ENCODE data around the gene ZBTB17.

ZBTB17 gene

DNA sequence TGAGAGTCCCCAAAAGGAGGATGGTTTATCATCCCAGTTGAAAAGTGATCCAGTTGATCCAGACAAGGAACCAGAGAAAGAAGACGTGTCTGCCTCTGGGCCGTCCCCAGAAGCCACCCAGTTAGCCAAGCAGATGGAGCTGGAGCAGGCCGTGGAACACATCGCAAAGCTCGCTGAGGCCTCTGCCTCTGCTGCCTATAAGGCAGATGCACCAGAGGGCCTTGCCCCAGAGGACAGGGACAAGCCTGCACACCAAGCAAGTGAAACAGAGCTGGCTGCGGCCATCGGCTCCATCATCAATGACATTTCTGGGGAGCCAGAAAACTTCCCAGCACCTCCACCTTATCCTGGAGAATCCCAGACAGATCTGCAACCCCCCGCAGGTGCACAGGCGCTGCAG lies 43.3 kb downstream of the ZBTB17 start:
- Histone ChIP-seq H3K9me2 (replicated peaks; ENCODE audit: control insufficient read depth, low read length) (no peaks in the 10 kb centered on the region), H3F3A (ENCODE audit: control insufficient read depth, insufficient read depth) (no peaks in the 10 kb centered on the region), H3K4me1 (ENCODE audit: control insufficient read depth, low read length) (no peaks in the 10 kb centered on the region), H3K79me2 (ENCODE audit: control insufficient read depth, low read length) (peaks cover 15% of the 10 kb centered on the region), H3K36me3 (ENCODE audit: control insufficient read depth, low read length) (peaks cover 97% of the 10 kb centered on the region), H3K4me3 (ENCODE audit: low read length) (no peak overlapping the region), H3K27me3 (ENCODE audit: control insufficient read depth, low read length) (no peaks in the 10 kb centered on the region), H3K27ac (ENCODE audit: low read depth, low read length) (no peak overlapping the region), H4K20me1 (ENCODE audit: control insufficient read depth, insufficient read depth, low read depth, low read length) (peaks cover 4% of the 10 kb centered on the region; the same call in 1 of the 2 replicates), H3K4me2 (ENCODE audit: low read length) (no peak overlapping the region), H3K9me3 (ENCODE audit: control insufficient read depth, insufficient read depth, low read length) (no peaks in the 10 kb centered on the region)
- TF ChIP-seq EZH2phosphoT487 (IDR thresholded peaks at IDR 0.05; ENCODE audit: borderline replicate concordance, low read length), result no peak
- TF ChIP-seq, protein P1, sequence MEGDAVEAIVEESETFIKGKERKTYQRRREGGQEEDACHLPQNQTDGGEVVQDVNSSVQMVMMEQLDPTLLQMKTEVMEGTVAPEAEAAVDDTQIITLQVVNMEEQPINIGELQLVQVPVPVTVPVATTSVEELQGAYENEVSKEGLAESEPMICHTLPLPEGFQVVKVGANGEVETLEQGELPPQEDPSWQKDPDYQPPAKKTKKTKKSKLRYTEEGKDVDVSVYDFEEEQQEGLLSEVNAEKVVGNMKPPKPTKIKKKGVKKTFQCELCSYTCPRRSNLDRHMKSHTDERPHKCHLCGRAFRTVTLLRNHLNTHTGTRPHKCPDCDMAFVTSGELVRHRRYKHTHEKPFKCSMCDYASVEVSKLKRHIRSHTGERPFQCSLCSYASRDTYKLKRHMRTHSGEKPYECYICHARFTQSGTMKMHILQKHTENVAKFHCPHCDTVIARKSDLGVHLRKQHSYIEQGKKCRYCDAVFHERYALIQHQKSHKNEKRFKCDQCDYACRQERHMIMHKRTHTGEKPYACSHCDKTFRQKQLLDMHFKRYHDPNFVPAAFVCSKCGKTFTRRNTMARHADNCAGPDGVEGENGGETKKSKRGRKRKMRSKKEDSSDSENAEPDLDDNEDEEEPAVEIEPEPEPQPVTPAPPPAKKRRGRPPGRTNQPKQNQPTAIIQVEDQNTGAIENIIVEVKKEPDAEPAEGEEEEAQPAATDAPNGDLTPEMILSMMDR (IDR thresholded peaks at IDR 0.05; ENCODE audit: low read depth, low read length, poor library complexity, severe bottlenecking), result no peak

DNA sequence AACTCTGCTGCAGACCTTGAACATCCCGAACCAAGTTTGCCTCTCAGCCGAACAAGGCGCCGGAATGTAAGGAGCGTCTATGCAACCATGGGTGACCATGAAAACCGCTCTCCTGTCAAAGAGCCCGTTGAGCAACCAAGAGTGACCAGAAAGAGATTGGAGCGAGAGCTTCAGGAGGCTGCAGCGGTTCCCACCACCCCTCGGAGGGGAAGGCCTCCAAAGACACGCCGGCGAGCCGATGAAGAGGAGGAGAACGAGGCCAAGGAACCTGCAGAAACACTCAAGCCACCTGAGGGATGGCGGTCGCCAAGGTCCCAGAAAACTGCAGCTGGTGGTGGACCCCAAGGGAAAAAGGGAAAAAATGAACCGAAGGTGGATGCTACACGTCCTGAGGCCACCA lies 44.0 kb downstream of the ZBTB17 start:
- Histone ChIP-seq H3K36me3 (ENCODE audit: control insufficient read depth, low read length) (peaks cover 97% of the 10 kb centered on the region), H3K27me3 (ENCODE audit: control insufficient read depth, low read length) (no peaks in the 10 kb centered on the region), H3K9me3 (ENCODE audit: control insufficient read depth, insufficient read depth, low read length) (no peaks in the 10 kb centered on the region), H3F3A (ENCODE audit: control insufficient read depth, insufficient read depth) (0 out of 2 replicates have a peak, but pooled peaks cover 3% of the 10 kb centered on the region), H3K4me2 (ENCODE audit: low read length) (no peak overlapping the region), H4K20me1 (ENCODE audit: control insufficient read depth, insufficient read depth, low read depth, low read length) (peaks cover 4% of the 10 kb centered on the region; the same call in 1 of the 2 replicates), H3K4me1 (ENCODE audit: control insufficient read depth, low read length) (no peaks in the 10 kb centered on the region), H3K9me2 (replicated peaks; ENCODE audit: control insufficient read depth, low read length) (no peaks in the 10 kb centered on the region), H3K27ac (ENCODE audit: low read depth, low read length) (no peak overlapping the region), H3K4me3 (ENCODE audit: low read length) (no peak overlapping the region), H3K79me2 (ENCODE audit: control insufficient read depth, low read length) (peaks cover 17% of the 10 kb centered on the region)
- TF ChIP-seq, protein P1 (IDR thresholded peaks at IDR 0.05; ENCODE audit: low read depth, low read length, poor library complexity, severe bottlenecking), result no peak
- no peak for TF ChIP-seq EZH2phosphoT487 (IDR thresholded peaks at IDR 0.05; ENCODE audit: borderline replicate concordance, low read length)

DNA sequence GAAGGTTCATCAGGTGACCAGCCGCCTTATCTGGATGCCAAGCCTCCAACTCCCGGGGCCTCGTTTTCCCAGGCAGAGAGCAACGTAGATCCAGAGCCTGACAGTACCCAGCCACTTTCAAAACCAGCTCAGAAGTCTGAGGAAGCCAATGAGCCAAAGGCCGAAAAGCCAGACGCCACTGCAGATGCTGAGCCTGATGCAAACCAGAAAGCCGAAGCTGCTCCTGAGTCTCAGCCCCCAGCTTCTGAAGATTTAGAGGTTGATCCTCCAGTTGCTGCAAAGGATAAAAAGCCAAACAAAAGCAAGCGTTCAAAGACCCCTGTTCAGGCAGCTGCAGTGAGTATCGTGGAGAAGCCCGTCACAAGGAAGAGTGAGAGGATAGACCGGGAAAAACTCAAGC lies 44.5 kb downstream of the ZBTB17 start:
- no peak overlapping the region for H3K27ac ChIP-seq (ENCODE audit: low read depth, low read length)

More for the DNA sequence above, 44.5 kb downstream of the ZBTB17 start:
- 0 out of 2 replicates have a peak, but pooled peaks cover 3% of the 10 kb centered on the region for H3F3A ChIP-seq (ENCODE audit: control insufficient read depth, insufficient read depth)
- H4K20me1 ChIP-seq (ENCODE audit: control insufficient read depth, insufficient read depth, low read depth, low read length), result peaks cover 4% of the 10 kb centered on the region; the same call in 1 of the 2 replicates
- TF ChIP-seq, protein P1 (IDR thresholded peaks at IDR 0.05; ENCODE audit: low read depth, low read length, poor library complexity, severe bottlenecking), result no peak
- TF ChIP-seq EZH2phosphoT487 (IDR thresholded peaks at IDR 0.05; ENCODE audit: borderline replicate concordance, low read length), result no peak
- no peaks in the 10 kb centered on the region for H3K4me1 ChIP-seq (ENCODE audit: control insufficient read depth, low read length)
- peaks cover 17% of the 10 kb centered on the region for H3K79me2 ChIP-seq (ENCODE audit: control insufficient read depth, low read length)
- peaks cover 95% of the 10 kb centered on the region for H3K36me3 ChIP-seq (ENCODE audit: control insufficient read depth, low read length)
- H3K9me3 ChIP-seq (ENCODE audit: control insufficient read depth, insufficient read depth, low read length), result no peaks in the 10 kb centered on the region
- H3K4me2 ChIP-seq (ENCODE audit: low read length), result no peak overlapping the region
- H3K4me3 ChIP-seq (ENCODE audit: low read length), result no peak overlapping the region
- H3K27me3 ChIP-seq (ENCODE audit: control insufficient read depth, low read length), result no peaks in the 10 kb centered on the region
- no peaks in the 10 kb centered on the region for H3K9me2 ChIP-seq (replicated peaks; ENCODE audit: control insufficient read depth, low read length)

Data from DOHH2 (cell line).